ENCODE measurements around the gene ZNF618.
"Not testable (repeated sequence)": the region's sequence is repeated elsewhere in the genome, so short reads cannot be mapped to it uniquely, and the experiment has no call there.

ZNF618 gene

DNA sequence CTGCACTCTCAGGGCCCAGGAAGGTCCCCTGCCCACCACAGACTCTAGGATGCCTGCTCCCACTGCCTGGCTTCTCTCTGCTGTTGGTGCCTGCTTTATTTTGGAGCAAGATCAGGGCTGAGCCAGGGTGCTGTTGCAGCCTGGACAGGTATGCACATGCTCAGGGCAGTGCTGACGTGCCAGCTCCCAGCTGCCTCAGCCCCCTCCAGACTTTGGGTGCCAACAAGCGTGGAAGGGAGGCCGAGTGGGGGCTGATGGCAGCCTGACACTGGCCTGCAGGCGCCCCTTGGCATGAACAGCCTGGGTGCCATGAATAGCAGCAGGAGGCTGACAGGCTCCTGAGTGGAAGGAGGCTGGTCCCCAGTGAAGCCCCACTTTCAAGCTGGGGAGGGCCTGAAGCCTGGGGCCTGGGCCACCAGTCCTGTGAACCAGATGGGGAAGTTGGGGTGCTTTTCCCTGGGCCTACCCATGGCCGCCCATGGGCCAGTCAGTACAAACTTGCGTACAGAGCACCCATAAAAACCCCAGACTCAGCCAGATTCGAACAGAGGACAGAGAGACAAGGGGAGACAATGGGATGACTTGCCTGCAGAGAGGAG, 195.2 kb downstream of the ZNF618 start:
- DNase-seq: no peak

DNA sequence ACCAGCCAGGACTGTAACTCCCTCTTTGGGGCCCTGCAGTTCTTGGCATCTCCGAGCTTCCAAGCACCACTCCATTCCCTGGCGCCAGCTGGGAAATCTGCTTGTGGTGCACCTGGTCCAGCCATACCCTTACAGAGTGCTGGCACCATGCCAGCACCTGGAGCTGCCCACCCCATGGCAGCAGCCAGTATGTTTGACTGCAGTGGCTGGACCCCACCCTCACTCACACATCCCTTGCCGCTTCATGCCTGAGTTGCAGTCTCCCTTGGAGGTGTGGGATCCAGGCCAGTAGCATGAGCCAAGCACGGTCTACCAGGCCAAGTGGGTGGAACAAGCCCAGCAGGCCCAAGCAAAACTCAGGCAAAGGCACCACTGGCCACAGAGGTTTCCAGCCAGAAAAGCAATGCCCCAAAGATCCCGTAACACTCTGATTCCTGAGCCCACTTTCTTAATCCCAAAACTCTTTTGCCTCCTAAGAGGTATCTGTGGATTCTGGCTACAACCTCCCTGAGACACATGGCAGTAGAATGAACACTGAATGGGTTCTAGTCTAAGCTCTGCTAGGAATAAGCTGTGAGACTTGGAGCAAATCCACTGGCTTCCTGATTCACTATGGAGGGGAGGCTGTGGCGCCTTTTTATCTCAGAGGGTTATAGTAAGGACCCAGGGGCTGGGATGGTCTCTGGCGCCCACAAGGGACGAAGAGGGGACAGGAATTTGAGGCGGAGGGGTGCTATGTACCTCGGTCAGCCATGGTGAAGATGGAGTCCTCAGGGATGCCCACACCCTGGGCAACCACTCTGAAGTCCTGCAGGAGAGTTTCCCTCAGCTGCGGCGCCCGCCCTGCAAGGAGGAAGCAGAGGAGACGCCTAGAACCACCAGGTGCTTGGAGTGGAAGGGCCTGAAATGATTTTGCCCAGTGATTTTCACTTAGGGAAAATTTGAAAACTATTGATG, 196.4 kb downstream of the ZNF618 start:
- DNase-seq: no peak

DNA sequence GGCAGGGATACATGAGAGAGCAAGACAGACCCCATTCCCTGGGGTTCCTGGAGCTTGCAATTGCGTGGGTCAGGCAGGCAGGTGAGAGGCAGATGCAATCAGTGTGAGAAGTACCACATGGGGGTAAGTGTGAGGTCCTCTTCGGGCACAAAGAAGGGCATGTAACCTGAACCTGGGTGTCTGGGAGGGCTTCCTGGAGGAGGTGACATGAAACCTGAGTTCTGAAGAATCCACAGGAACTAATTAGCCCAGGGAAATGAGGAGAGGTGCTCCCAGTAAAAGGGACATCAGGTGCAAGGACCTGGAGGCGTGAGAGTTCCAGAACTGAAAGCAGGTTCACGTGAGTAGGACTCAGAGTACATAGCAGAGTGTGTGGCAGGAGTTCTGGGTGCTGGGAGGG, 199.5 kb downstream of the ZNF618 start:
- no peak for DNase-seq

DNA sequence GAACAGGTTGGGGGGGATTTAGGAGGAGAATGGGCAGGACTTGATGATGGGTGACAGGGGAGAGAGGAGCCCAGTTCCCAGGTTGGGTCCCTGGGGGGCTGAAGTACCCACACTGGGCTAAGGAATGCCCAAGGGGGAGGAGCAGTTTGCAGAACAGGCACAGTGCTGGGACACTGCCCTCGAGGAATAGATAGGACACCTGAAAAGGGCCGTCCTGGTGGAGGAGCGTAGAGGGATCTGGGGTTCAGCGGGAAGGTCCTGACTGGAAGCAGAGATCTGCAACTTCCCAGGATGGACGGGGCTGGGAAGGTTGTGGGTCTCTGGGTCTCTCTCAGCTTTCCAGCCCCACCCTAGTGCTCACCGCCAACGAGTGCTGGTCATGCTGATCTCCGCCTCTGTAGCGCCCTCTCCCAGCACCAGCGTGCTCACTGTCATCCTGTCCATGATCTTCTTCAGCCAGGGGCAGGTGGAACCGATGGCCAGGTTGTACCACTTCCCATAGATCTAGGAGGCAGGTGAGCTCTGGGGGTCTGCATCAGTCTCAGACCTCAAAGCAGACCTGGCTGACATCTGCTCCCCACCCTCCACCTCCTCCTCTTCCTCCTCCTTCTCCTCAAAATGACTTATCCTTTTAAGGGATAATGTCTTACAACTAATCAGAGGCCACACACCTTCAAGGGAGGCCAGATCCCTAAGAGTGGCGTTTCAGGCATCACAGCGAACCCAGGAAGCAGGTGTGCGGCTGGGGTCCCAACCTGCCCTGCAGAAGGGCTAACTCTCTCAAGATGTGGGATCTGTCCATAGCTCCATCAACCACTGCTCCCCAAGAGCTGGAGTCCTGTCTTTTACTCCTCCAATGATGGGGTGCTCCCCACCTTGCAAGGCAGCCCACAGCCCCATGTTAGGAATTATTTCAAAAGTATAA, 200.4 kb downstream of the ZNF618 start:
- no peak for DNase-seq

DNA sequence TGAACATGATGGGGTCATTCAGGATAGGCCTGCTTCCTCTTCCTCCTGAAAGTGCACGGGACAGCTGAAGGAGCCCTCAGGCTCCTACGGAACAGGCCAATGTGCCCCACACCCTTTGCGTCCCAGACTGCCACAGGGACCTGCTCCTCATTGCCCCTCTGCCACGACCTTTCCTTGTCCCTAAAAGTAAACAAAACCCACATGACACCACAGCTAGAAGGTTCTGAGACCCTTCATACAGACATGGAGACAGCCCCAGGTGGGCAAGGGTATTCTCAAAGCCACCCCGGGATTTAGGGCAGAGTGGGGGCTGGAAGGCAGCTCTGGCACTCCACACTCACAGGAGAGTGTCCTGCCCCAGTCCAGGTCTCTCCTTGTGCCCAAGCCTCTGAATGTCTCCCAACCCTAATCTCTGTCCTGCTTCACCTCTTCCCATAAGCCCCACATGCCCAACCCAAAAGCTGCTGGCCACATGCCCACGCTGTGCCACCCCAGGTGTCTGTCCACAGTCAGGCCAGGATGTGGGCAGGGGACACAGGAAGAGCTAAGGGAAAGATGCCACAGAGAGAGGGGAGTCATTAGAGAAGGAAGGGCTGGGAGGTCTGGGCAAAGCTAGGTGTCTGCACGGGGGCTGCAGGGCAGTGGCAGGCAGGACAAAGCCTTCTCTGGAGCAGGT, 201.2 kb downstream of the ZNF618 start:
- no peak for DNase-seq

DNA sequence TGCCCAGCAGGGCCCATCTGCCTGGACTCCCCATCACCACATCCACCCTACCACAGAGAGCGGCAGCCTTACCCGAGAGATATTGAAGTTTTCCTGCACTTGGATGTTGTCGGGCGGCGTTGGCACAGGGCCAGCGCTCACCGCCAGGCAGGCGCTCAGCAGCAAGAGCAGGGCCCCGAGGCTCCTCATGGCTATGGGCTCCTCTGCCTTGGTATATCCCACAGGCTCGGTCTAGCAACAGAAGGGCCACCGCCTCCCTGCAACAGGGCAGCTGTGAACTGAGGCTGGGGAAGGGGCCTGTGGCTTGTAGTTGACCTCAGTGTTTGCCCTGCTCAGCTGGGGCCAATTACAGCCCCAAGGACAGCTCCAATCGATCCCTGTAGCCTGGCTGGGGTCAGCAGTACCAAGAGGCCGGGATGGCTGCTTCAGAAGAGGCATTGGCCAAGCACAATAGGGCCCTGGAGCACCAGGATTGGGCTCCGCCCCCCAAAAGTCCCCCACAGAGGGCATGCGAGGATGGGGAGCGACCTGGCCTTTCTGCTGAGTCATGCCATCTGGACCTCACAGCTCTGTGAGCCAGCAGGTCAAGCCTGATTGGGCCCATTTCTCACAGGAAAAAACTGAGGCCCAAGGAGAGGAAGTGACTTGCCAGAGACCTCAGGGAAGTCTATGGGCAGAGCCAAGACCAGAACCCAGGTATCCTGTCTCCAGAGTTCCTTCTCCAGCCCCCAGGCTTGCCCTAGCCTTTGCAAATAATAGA, 202.1 kb downstream of the ZNF618 start, which contains the start of gene AMBP:
Gene AMBP (minus strand): TSS at position 280 of the 760 bp plus-strand sequence. CDS start 91 bp downstream, at position 189.
- no peak for DNase-seq

DNA sequence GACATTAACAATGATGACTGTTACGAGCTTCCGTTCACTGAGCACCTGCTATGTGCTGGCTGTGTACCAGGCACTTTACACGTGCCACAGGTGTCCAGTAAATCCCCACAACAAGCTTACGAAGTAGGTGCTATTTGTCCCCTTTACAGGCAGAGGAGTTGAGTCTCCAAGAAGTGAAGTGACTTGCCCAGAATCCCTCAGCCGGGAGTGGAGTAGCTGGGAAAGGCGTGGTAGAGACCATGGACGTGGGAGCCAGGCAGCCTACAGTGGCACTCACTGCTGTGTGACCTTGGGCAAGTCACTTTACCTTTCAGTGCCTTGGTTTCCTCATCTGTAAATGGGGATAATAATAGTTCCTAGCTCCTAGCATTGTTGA, 202.7 kb downstream of the ZNF618 start:
- no peak for DNase-seq

DNA sequence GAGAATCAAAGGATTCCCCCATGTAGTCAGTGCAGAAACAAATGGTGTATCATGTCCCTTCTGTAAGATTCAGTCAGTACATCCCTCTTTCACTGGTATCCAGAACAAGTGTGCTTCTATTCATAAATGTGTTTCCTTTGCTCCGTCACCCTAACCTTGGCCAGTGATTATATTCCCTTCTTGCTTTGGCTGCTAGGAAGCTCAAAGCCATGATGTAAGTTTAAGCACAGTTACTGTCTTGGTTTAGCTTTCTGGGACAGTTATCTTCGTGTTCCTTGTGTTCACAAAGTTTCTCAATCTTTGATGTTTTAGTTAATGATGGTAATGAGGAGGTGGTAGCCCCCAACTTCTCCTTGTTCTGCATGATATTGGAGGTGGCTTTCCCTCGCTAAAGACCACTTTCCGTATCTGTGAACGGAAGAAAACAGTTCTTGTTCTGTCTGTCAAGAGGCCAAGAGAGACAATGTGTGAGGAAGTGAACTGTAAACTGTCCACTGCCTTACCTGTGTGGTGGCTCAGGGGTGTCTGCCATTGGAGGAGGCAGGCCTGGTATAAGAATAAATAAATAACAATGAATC, 204.2 kb downstream of the ZNF618 start:
- no peak for DNase-seq

DNA sequence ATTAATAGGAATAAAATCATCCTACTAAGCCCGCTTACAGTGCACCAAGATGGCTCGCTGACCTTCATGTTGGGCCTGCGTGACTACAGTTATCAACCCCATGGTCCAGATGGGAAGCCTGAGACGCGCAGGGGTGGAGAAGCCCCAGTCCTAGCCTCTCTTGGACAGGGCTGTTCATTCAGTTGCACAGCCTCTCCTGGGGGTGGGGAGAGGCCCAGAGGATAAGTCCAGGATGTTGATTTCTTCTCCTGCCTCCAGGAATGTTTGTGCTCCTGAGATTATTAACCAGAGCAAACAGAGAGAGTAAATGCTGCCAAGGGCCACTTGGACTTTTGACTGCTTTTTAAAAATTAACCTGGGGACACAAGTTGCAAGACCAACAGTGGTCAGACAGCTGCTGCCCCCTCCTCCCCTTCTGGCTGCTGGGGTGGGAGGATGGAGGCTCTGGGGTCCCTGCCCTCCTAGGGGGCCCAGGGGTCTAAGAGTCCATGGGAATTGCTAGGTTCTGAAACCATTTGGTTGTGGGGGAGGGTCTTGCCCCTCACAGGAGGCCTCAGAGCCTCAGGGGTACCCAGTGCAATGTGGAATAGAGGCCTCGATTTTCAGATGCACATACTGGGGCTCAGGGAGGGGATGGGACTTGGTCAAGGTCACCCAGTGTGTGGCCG, 204.8 kb downstream of the ZNF618 start:
- DNase-seq: no peak

DNA sequence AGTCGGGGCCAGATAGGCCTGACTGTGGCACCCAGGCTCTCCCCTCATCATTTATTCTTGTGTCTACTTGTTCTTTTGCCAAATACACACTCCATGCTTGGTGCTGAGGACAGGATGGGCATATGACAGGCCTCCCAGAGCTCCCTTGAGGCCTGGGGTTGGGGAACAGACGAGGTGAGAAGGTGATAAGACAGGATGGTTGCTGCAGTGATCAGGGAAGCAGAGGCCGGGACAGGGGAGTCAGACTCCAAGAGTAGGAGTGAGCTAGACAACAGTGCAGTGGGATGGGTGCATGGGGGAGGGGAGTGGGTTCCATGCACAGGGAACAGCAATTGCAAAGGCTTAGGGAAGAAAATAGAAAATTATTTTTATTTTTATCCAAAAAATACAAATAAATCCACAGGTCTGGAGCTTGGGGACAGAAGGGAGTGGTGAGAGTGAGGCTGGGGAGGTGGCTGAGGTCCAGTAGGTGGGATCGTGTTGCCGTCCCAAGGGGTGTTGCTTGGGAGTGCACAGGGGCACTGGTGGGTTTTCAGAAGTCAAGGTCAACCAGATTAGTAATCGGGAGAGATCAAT, 205.4 kb downstream of the ZNF618 start:
- DNase-seq: no peak

DNA sequence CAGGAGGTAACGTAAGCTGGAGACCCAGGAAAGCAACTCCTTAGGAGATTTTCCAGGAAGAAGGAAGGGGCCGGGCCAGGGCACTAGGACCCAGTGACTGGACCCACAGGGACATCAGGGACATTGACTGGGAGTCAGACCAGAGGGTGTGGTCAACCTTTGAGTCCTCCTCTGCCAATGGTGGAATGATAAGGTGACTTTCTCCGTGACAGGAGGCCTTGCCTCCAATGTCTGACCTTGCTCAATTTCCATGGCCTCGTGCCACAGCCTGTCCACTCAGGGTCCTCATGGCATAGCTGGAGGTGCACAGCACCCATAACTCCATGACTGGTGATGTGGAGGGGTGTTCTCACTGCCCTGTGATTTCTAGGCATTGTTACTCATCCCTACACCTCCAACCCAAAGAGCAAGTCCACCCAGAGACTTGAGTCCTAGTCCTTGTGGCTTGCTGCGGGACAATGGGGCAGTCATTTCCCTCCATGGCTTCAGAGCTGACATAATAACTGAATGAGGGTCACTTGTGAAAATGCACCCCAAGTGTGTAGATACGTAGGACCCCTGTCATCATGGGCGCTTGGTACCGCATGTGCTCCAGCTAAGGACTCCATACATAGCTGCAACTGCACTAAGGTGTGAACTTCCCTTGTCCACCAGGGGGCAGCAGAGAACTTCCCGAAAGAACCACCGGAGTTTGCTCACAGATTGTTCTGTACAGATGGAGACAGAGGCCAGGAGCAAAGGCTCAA, 206.1 kb downstream of the ZNF618 start:
- peak; percentile 48 for DNase-seq

DNA sequence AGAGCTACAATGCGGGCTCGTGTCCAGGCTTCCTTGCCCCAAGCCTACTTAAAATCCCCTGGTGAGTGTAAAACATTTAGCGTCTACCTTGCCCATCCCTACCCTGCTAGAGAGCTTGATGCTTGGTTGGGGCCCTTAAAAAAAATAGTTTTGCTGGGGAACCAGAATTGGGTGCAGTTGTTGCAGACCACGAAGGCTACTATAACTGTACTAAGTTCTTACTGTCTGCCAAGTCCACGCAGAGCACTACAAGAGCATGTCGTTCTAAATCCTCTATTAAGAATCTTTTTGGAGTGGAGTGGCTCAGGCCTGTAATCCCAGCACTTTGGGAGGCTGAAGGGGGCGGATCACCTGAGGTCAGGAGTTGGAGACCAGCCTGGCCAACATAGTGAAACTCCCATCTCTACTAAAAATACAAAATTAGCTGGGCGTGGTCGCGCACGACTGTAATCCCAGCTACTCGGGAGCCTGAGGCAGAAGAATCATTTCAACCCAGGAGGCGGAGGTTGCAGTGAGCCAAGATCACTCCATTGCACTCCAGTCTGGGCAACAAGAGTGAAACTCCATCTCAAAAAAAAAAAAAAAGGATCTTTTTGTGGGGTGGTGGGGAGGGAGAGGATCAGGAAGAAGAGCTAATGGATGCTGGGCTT, 206.8 kb downstream of the ZNF618 start:
- not testable (repeated sequence) for DNase-seq

DNA sequence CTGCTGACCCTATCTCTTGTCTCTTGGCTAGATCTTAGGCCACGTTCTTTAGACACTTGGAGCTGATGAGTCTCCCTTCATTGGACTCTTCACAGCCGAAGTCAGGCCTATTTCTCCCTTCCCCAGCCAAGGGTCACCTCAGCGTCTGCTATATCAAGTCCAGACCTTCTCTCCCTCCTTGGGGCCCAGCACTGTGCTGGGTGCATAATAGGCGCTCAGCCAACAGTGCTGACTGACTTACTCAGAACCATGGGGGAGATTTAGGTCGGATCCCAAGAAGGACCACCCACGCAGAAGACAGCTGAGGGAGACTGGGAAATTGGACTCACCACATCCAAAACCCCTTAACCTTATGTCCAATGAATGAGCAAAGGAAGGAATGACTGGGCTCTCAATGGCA, 207.6 kb downstream of the ZNF618 start:
- DNase-seq: no peak

DNA sequence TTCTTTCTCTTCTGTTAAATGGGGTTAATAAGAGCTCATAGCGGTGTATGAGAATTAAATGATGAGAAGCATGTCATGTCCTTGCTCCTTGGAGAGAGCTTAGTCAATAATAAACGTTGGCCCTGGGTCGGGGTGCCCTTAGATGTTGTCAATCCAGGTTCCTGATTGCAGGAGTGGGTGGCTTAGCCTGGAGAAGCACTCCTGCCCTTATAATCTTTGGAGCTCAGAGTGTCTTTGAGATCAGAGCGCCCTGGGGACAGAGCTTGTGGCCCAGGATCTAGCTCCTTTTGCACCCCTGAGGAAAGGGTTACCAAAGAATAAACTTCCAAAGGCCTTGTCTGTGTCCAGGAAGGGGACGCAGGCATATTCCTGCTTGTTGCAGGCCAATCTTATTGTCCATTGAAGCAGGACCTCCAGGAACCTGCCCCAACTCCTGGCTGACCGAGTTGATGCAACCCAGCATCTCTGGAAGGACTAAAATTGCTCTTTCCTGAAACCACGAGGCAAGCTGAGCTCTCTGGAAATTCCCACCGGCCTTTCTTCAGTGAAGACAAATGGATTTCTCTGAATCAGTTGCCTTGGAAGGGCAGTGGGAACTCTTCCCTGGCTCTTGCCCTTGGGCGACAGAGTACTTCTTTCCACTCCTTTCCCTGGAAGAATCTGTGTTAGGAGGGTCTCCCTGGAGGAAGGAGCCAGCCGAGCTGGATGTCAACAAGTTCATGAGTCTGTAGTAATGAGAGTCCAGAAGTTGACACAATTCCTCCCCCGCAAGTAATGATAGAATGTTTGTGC, 208.4 kb downstream of the ZNF618 start:
- no peak for DNase-seq

DNA sequence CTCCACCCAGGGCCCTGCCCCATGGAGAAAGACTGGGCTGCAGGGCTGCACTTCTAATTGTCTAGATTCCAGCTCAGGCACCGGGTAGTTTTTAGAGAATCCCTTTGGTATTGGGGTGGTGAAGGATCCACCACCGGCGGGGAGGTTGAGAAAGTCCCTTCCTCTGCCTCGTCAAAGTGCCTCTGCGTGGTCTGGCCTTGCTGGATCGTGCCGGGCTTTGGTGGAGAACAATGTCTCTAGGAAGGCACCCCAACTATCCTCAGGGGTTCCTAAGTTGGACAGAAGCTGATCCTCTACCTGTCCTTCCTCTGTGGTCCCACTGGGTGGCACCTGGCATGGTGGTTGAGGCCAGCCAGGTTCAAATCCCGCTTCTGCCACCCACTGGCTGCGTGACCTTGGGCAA, 209.3 kb downstream of the ZNF618 start:
- no peak for DNase-seq

DNA sequence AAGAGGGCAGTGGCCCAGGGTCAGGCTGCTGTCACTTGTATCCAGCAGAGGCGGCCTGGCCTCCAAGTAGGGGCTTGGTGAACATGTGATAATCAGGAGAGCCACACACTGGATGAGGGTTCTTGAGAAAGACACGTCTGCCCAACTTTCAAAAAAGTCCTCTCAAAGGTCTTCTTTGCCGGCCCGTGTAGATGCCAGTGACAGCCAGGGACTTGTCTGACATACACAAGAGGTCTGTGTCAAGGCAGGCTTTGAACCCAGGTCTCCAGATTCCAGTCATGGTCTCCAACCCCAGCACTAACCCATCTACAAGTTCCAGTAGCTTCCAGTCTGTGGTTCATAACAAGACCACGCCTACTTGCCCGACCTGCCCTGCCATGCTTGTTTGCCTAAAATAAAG, 209.9 kb downstream of the ZNF618 start:
- DNase-seq: no peak

DNA sequence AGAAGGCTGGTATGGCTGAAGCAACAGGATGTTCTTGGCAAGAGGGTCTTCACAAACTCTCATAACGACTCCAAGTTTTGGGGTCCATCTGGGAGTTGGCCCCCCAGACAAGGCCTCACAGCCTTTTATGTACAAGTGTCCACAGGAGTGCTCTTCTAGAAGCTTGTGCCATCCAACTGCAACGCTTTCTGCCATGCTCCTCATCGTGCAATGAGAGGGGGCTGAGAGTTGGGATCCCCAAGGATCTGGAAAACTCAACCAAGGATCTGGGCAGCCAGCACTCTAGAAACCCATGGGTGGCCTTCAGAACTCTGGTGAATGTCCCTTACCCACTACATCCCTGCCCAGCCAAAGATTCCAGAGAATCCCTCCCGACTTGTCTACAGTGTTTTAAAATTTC, 210.5 kb downstream of the ZNF618 start:
- DNase-seq: no peak

DNA sequence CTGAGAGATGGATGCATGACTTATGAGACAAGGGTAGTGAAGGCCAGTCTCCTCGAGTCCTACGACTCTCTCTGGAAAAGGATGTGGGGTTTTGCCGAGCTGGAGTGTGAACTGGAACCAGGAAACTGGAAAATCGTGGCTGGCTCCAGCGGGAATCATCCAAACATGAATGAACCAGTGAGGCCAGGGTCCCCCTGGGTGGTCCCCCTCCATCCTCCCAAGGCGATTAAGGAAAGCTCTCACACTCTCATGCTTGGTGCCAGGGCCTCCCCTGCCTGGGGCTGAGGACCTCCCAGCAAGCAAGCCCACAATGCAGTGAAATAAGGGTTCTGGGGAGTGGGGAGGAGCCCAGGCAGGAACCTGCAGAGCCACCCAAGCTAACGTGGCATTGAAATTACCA, 211.6 kb downstream of the ZNF618 start:
- DNase-seq: no peak
